Activated T-cell treated with anti-CD3 and anti-CD28 coated beads, Interleukin-2, amount 50 U/mL, for 1 hour (primary cell): Measurements from ENCODE around the gene ARMC2.
"Not testable (repeated sequence)": the region's sequence is repeated elsewhere in the genome, so short reads cannot be mapped to it uniquely, and the experiment has no call there.

Experiments used
- DNase-seq: peaks from one replicate; pipeline ENCODE4 v3.0.0-alpha.2; 2020

ARMC2 gene

GRCh38 chr6:108872575-108872974, 24.4 kb downstream of the ARMC2 start:
- DNase-seq: no peak

- no peak for DNase-seq
Measured at GRCh38 chr6:108873251-108873650, 25.0 kb downstream of the ARMC2 start.

- no peak for DNase-seq
Measured at GRCh38 chr6:108873971-108874370, 25.7 kb downstream of the ARMC2 start.

GRCh38 chr6:108874470-108875160, 26.4 kb downstream of the ARMC2 start:
- DNase-seq: no peak

GRCh38 chr6:108875161-108875555, 26.9 kb downstream of the ARMC2 start:
- no peak for DNase-seq

- no peak for DNase-seq
Measured at GRCh38 chr6:108877046-108877751, 29.0 kb downstream of the ARMC2 start.

- DNase-seq: no peak
Measured at GRCh38 chr6:108878942-108879341, 30.7 kb downstream of the ARMC2 start.

- no peak for DNase-seq
Measured at GRCh38 chr6:108883172-108883571, 35.0 kb downstream of the ARMC2 start.

- DNase-seq: no peak
Measured at GRCh38 chr6:108884211-108885059, 36.2 kb downstream of the ARMC2 start.

GRCh38 chr6:108888052-108888451, 39.8 kb downstream of the ARMC2 start:
- DNase-seq: no peak

- DNase-seq: no peak
Measured at GRCh38 chr6:108888745-108889144, 40.5 kb downstream of the ARMC2 start.

- DNase-seq: not testable (repeated sequence)
Measured at GRCh38 chr6:108890898-108891297, 42.7 kb downstream of the ARMC2 start.

- DNase-seq: no peak
Measured at GRCh38 chr6:108895571-108895970, 47.3 kb downstream of the ARMC2 start.

- no peak for DNase-seq
Measured at GRCh38 chr6:108896111-108896661, 48.0 kb downstream of the ARMC2 start.

- DNase-seq: no peak
Measured at GRCh38 chr6:108897371-108897770, 49.1 kb downstream of the ARMC2 start.

- DNase-seq: no peak
Measured at GRCh38 chr6:108902382-108902792, 54.2 kb downstream of the ARMC2 start.

- DNase-seq: no peak
Measured at GRCh38 chr6:108903796-108904195, 55.6 kb downstream of the ARMC2 start.

- no peak for DNase-seq
Measured at GRCh38 chr6:108904741-108905140, 56.5 kb downstream of the ARMC2 start.

GRCh38 chr6:108914235-108915022, 66.2 kb downstream of the ARMC2 start:
- DNase-seq: peak; percentile 29

GRCh38 chr6:108915258-108915657, 67.0 kb downstream of the ARMC2 start:
- no peak for DNase-seq

GRCh38 chr6:108916026-108916686, 67.9 kb downstream of the ARMC2 start:
- DNase-seq: no peak

- DNase-seq: no peak
Measured at GRCh38 chr6:108920751-108921150, 72.5 kb downstream of the ARMC2 start.
